Skeletal muscle tissue (tissue), 4 donors: ENCODE measurements around the gene HOXA4. TPM values are rescaled to one million over a fixed set of nuclear protein-coding genes. Genes with fewer than 3 reads are reported as not detected.

Experiments
- H3K27ac ChIP-seq: one replicate; pipeline ENCODE4 v1.7.0; 2013; ENCODE audit warnings: mild to moderate bottlenecking, low read depth, low read length, inconsistent platforms
- H3K27me3 ChIP-seq, 3 donors: one replicate each; pipeline ENCODE4 v1.7.0; 2013; ENCODE audit warnings: low read length in 3 of 3; ENCODE audit not compliant: control insufficient read depth in 3 of 3, insufficient read depth in 3 of 3
- H3K36me3 ChIP-seq, 3 donors: one replicate each; pipeline ENCODE4 v1.7.0; 2013; ENCODE audit warnings: low read length in 3 of 3; ENCODE audit not compliant: control insufficient read depth in 3 of 3, insufficient read depth in 3 of 3
- H3K4me1 ChIP-seq, 3 donors: one replicate each; pipeline ENCODE4 v1.7.0; 2013; ENCODE audit warnings: low read length in 3 of 3, mild to moderate bottlenecking in 3 of 3; ENCODE audit not compliant: control insufficient read depth in 3 of 3, insufficient read depth in 3 of 3
- H3K4me3 ChIP-seq, 3 donors: one replicate each; pipeline ENCODE4 v1.7.0; 2013; ENCODE audit warnings: low read length in 3 of 3
- H3K9ac ChIP-seq, 3 donors: one replicate each; pipeline ENCODE4 v1.7.0; 2013; ENCODE audit warnings: low read length in 3 of 3, mild to moderate bottlenecking in 3 of 3, moderate library complexity in 2 of 3, low read depth in 1 of 3
- H3K9me3 ChIP-seq, 3 donors: one replicate each; pipeline ENCODE4 v1.7.0; 2013; ENCODE audit warnings: low read length in 3 of 3; ENCODE audit not compliant: control insufficient read depth in 3 of 3
- total RNA-seq: library from RNA; depleted of rRNA; stranded (reverse); fragments of >200 nt; gene quantifications from one replicate; pipeline ENCODE4 v1.2.3, GENCODE V29; 2014
- donor health status: Osteomylitis.

HOXA4 gene
- total RNA-seq, 1 donor from 2014 or later: 2.1 TPM

DNA sequence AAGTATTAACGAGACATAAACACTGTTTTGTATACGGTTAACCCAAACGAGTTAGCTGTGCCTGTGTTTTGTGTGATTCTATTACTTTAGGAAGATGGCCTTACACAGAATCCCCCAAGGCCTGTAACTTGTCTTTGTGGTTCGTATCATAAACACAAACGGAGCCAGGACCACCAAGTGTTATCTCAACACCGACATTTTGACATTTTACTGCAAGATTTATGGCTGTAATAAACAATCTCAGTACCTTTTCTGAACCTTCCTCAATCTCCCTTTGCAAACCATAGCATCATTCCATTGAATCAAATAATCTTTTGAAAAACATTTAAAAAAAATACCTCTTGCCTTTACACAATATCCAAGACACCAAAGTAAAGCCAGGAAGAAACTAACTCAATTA lies 2.4 kb upstream of the HOXA4 start:
- Histone ChIP-seq H3K4me1 (peaks cover 39 to 64% (median 62%) of the 10 kb centered on the region in 3 donors), H3K27me3 (no peaks in the 10 kb centered on the region), H3K27ac (no peak overlapping the region), H3K4me3 (no peak overlapping the region), H3K9me3 (no peaks in the 10 kb centered on the region), H3K9ac (no peak overlapping the region), H3K36me3 (peaks cover 0 to 4% (median 0%) of the 10 kb centered on the region in 3 donors)

DNA sequence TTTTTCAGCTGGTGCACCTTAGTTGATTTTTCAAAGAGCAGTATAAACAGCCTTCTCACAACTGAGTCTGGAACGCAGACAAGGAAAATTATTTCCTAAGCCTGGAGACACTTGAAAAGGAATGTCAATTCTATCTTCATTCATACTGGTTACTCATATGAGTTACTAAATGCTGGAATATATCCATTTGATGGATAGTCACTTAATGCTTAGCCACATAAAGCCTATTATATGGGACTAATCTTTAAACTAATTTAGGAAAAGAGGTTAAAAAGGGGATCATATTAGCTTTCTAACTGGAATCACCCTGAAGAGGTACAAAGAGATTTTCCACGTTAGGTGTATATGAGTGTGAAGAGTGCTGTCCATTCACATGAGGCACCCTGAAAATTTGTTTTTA lies 1.7 kb upstream of the HOXA4 start:
- Histone ChIP-seq H3K4me3 (no peak overlapping the region), H3K27me3 (no peaks in the 10 kb centered on the region), H3K36me3 (peaks cover 0 to 4% (median 0%) of the 10 kb centered on the region in 3 donors), H3K27ac (no peak overlapping the region), H3K9ac (no peak overlapping the region), H3K4me1 (peaks cover 45 to 70% (median 69%) of the 10 kb centered on the region in 3 donors), H3K9me3 (no peaks in the 10 kb centered on the region)

DNA sequence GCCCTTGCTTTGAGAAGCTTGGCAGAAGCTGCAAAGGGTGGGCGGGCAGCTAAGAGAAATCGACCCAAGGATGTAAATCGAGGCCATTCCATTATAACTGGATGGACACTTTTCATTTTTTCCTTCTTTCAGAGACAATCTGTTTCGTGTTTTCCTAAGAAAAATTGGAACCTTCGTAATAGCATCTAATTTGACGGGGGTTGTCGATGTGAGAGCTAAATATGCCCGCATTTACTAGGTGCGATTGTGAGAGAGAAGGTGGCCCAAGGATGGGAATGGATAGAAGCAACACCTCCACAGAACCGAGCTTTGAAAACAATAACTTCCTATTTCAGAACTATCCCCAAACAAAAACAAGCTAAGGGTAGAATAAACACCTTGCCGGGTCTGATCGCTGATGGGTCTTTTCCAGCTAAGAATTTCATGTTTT lies 848 bp upstream of the HOXA4 start:
- peak overlapping the region; percentile 84 to 91 (median 87) for H3K4me3 ChIP-seq
- no peaks in the 10 kb centered on the region for H3K27me3 ChIP-seq
- peaks cover 0 to 4% (median 0%) of the 10 kb centered on the region in 3 donors for H3K36me3 ChIP-seq
- H3K4me1 ChIP-seq: peaks cover 43 to 69% (median 69%) of the 10 kb centered on the region in 3 donors
- H3K9ac ChIP-seq: peak overlapping the region; percentile 81 to 84 (median 82)
- H3K9me3 ChIP-seq: no peaks in the 10 kb centered on the region
- H3K27ac ChIP-seq: peak overlapping the region; percentile 64

DNA sequence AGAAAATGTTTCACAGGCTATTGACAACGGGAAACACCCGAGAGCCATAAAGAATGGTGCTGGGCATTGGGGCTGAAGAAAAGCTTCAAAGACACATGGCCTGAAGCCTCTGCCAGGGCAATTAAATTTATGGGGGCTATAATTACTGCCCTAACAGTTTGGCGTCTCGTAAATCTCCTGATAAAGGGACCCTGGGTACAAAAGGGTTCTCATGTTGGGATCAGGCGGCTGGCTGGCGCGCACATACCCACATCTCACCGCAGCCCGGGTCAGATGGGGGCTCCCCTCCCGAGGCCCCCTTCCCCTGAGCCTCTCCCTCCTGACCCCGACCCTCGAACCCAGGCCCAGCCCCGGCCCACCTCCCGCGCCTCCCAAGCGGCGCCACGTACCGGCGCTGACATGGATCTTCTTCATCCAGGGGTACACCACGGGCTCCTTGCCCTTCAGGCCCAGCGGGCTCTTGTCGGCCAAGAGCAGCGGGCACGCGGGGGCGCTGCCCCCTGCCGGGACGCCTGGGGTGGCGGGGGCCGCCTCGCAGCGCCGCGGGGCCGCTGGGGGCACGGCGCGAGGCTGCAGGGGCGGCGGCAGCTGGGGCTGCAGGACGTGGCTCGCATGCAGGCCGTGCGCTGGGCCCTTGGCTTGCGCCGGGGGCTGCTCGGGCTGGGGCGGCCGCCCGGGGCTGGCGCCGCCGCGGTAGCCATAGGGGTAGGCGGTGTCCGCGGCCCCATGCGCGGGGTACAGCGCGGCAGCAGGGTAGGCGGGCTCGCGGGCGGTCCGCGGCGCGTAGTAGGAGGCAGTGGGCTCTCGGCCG lies 623 bp downstream of the HOXA4 start:
- no peaks in the 10 kb centered on the region for H3K27me3 ChIP-seq
- peaks cover 0 to 4% (median 2%) of the 10 kb centered on the region in 3 donors for H3K36me3 ChIP-seq
- peak overlapping the region; percentile 75 to 90 (median 83) for H3K9ac ChIP-seq
- peak overlapping the region; percentile 74 for H3K27ac ChIP-seq
- H3K9me3 ChIP-seq: no peaks in the 10 kb centered on the region
- peak overlapping the region; percentile 76 to 91 (median 87) for H3K4me3 ChIP-seq
- peaks cover 51 to 69% (median 68%) of the 10 kb centered on the region in 3 donors for H3K4me1 ChIP-seq

DNA sequence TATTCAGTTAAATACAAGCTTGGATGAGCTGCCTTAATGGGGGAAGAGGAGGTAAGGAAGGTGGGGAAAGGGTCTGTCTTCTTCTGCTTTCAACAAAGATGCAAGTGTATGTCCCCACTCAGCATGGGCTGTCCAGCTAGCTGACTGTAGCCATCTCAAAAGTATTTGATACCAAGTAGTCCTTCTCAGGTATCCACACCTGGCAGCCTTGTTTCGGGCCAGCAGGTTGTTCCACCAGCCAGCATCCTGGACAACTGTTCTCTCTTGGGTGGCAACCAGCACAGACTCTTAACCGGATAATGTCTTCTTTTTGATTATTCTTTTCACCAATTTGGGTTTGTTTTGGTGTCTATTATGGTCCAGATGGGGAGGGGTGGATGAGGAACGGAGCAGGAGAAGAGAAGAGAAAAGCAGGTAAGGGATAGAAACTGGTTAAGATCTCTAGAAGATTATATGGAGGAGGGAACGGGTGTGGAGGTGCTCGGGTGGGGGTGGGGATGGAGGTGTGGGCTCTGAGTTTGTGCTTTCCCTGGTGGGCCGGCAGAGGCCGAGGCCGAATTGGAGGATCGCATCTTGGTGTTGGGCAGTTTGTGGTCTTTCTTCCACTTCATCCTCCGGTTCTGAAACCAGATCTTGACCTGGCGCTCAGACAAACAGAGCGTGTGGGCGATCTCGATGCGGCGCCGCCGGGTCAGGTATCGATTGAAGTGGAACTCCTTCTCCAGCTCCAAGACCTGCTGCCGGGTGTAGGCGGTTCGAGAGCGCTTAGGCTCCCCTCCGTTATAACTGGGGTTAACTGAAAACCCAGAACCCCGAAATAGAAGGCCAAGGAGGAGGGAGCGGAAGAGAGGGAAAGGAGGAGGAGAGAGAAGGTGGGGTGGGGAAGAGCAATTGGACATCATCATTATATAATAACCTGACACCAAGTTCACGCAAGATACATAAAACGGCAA lies 1.5 kb downstream of the HOXA4 start:
- Histone ChIP-seq H3K27me3 (no peaks in the 10 kb centered on the region), H3K4me1 (peaks cover 43 to 61% (median 60%) of the 10 kb centered on the region in 3 donors)

DNA sequence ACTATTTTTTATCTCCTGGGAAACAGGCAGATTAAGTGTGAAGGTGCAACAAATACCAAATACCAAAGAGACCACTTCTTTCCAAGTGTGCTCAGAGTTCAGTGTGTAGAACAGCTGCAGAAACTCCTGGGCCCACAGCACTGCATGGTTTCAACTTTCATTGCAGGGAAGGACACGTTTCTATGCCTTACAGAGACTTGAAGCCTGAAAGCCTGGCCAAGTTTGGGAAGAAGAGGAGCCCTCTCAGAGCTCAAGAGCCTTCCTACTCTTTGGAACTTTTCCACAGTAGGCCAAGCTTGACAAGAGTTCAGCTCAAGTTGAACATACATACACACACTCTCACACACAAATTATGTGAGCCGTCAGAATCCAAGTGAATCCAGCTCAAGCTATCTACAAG lies 2.5 kb downstream of the HOXA4 start:
- H3K4me1 ChIP-seq: peaks cover 39 to 51% (median 50%) of the 10 kb centered on the region in 3 donors
- H3K9ac ChIP-seq: no peak overlapping the region
- H3K4me3 ChIP-seq: peak overlapping the region in 1 of 3 donors; percentile 6
- H3K36me3 ChIP-seq: peaks cover 0 to 4% (median 3%) of the 10 kb centered on the region in 3 donors
- H3K27me3 ChIP-seq: no peaks in the 10 kb centered on the region
- no peaks in the 10 kb centered on the region for H3K9me3 ChIP-seq
- peak overlapping the region; percentile 3 for H3K27ac ChIP-seq

More for the DNA sequence above, 1.5 kb downstream of the HOXA4 start:
- peaks cover 0 to 4% (median 3%) of the 10 kb centered on the region in 3 donors for H3K36me3 ChIP-seq
- H3K9me3 ChIP-seq: no peaks in the 10 kb centered on the region
- H3K9ac ChIP-seq: peak overlapping the region; percentile 75 to 90 (median 83)
- peak overlapping the region; percentile 69 to 91 (median 87) for H3K4me3 ChIP-seq
- H3K27ac ChIP-seq: peak overlapping the region; percentile 74

DNA sequence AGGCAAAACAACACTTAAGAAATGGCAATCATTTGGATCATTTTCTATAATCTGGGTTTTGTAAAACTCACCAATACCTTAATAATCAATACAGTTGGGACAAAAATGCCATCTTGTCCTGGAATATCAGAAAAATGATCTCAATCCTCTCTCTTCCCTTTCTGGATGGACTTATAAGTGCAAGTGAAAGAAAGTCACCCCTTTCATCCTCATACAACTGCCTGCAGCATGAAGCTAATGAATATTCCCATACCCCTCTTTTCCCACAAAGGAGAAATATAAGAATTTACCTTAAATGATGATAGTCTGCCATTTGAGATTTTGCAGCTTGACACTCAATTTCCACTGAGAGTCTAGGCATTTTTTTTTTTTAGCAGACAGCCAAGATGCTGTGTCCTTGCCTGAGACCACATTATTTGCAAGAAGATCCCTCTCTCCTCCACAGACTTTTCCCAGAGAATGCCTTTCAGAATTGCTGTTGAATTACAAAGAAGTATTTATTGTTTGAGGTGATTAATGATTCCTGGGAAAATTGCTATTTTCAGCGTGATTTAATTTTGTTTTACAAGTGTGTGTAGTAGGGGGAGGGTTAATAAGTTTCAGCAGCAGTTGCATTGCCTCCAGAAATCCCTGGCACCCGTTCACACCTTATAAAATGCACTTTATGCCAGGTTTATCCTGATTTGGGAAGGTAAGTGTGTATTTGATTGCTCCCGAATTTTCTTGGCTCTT lies 3.8 kb downstream of the HOXA4 start:
- Histone ChIP-seq H3K36me3 (peaks cover 0 to 6% (median 5%) of the 10 kb centered on the region in 3 donors), H3K9ac (no peak overlapping the region), H3K4me1 (peaks cover 39 to 50% (median 49%) of the 10 kb centered on the region in 3 donors), H3K27ac (no peak overlapping the region), H3K27me3 (no peaks in the 10 kb centered on the region), H3K9me3 (no peaks in the 10 kb centered on the region), H3K4me3 (no peak overlapping the region)

DNA sequence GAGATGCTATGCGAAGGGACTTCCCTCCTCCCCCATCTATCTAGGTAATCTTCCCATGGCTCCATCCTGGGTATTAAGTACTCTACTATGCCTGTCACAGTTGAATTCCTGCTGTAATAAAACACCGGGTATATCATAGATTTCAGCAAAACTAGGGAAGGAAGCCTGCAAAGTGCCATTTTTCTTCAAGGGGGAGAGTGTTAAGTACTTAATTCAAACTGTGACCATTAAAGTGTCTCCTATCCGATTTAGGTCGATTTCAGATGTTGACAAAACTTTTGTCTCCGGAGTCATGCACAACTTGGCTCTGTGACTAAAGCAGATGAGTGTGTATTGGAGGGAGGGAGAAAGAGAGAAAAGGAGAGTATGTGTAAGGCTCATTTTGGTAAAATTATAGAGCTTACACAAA lies 4.6 kb downstream of the HOXA4 start:
- H3K27ac ChIP-seq: no peak overlapping the region
- H3K36me3 ChIP-seq: peaks cover 0 to 7% (median 5%) of the 10 kb centered on the region in 3 donors
- peaks cover 35 to 52% (median 46%) of the 10 kb centered on the region in 3 donors for H3K4me1 ChIP-seq
- no peaks in the 10 kb centered on the region for H3K27me3 ChIP-seq
- no peak overlapping the region for H3K9ac ChIP-seq
- no peak overlapping the region for H3K4me3 ChIP-seq
- no peaks in the 10 kb centered on the region for H3K9me3 ChIP-seq
